Activated CD4-positive, alpha-beta T cell treated with anti-CD3 and anti-CD28 coated beads for 36 hours (primary cell): ENCODE measurements around the gene PAPSS1. TPM values are rescaled to one million over a fixed set of nuclear protein-coding genes. Genes with fewer than 3 reads are reported as not detected.
"Not testable (repeated sequence)": the region's sequence is repeated elsewhere in the genome, so short reads cannot be mapped to it uniquely, and the experiment has no call there.

Source experiments
- ATAC-seq: fragments of 200-7000 bp; cut with Tn5 transposase; one replicate; pipeline ENCODE4 v1.10.0; 2021; ENCODE audit warnings: mild to moderate bottlenecking, moderate library complexity
- CTCF ChIA-PET: fragments of 350-600 bp; sonication (Branson Sonifier 250); formaldehyde crosslinking; loops from one replicate; lab custom pipeline; 2021; ENCODE audit warnings: antibody characterized with exemption; lab: Charles Lee
- POLR2A ChIA-PET: fragments of 350-600 bp; sonication (Branson Sonifier 250); formaldehyde crosslinking; loops from one replicate; lab custom pipeline; 2021; ENCODE audit warnings: antibody characterized with exemption, inconsistent platforms; lab: Charles Lee
- DNase-seq: peaks from one replicate; pipeline ENCODE4 v3.0.0-alpha.2; 2020
- H3K27ac Mint-ChIP-seq: one replicate; pipeline ENCODE4 v1.8.0; 2021; ENCODE audit warnings: mixed read lengths
- H3K27me3 Mint-ChIP-seq: one replicate; pipeline ENCODE4 v1.8.0; 2021; ENCODE audit warnings: mixed read lengths
- H3K36me3 Mint-ChIP-seq: one replicate; pipeline ENCODE4 v1.8.0; 2021; ENCODE audit warnings: low read depth, mixed read lengths
- H3K4me1 Mint-ChIP-seq: one replicate; pipeline ENCODE4 v1.8.0; 2021; ENCODE audit warnings: mixed read lengths
- H3K4me3 Mint-ChIP-seq: one replicate; pipeline ENCODE4 v1.8.0; 2021; ENCODE audit warnings: mild to moderate bottlenecking, moderate library complexity, mixed read lengths
- H3K9me3 Mint-ChIP-seq: one replicate; pipeline ENCODE4 v1.8.0; 2021; ENCODE audit warnings: low read depth, mixed read lengths
- intact Hi-C, 2 experiments: fragments of 100-400 bp; cut with DNase I in 1 of 2; cut with micrococcal nuclease in 1 of 2; formaldehyde crosslinking; loops; one replicate each; pipeline versions ENCODE4 v1.14.2 to v1.15.1; 2022 to 2024; cut with DNase I, micrococcal nuclease
- total RNA-seq, 2 experiments: library from RNA; stranded (reverse); gene quantifications; one replicate each; pipeline ENCODE4 v1.2.3, GENCODE V29; 2021

The PAPSS1 gene
- total RNA-seq, 2 experiments from 2014 or later: 31.0 to 37.6 TPM

- CTCF ChIA-PET, POLR2A ChIA-PET, H3K9me3 Mint-ChIP-seq, H3K4me1 Mint-ChIP-seq, H3K27me3 Mint-ChIP-seq, DNase-seq, H3K27ac Mint-ChIP-seq, intact Hi-C loops, H3K4me3 Mint-ChIP-seq, ATAC-seq: not testable (repeated sequence)
- H3K36me3 Mint-ChIP-seq: peaks cover 45% of the 10 kb centered on the region
Observed at GRCh38 chr4:107651408-107651807, 68.6 kb downstream of the PAPSS1 start.

- Mint-ChIP-seq H3K9me3 (peaks cover 4% of the 10 kb centered on the region), H3K27me3 (no peaks in the 10 kb centered on the region), H3K4me1 (no peaks in the 10 kb centered on the region), H3K27ac (no peak overlapping the region), H3K36me3 (peaks cover 44% of the 10 kb centered on the region), H3K4me3 (no peak overlapping the region)
- intact Hi-C loops: no loop called here
- ChIA-PET CTCF (interaction anchor here (0.8 to 0.9 kb wide), 2 partner anchors 11 to 12 kb away, joined by 3 read pairs; no protein-coding TSS in a partner anchor), POLR2A (no interaction called here)
- ATAC-seq: no peak
- DNase-seq: no peak
Observed at GRCh38 chr4:107650251-107650650, 69.8 kb downstream of the PAPSS1 start.

- ChIA-PET POLR2A (no interaction called here), CTCF (no interaction called here)
- Mint-ChIP-seq H3K4me3 (no peak overlapping the region), H3K27ac (no peak overlapping the region), H3K27me3 (no peaks in the 10 kb centered on the region), H3K36me3 (peaks cover 41% of the 10 kb centered on the region), H3K9me3 (peaks cover 4% of the 10 kb centered on the region), H3K4me1 (no peaks in the 10 kb centered on the region)
- no peak for DNase-seq
- intact Hi-C loops: no loop called here
- no peak for ATAC-seq
Observed at GRCh38 chr4:107648178-107648991, 71.6 kb downstream of the PAPSS1 start.

GRCh38 chr4:107647591-107647990 is 72.4 kb downstream of the PAPSS1 start:
- POLR2A ChIA-PET: no interaction called here
- CTCF ChIA-PET: no interaction called here
- no peak for DNase-seq
- no peak overlapping the region for H3K27ac Mint-ChIP-seq
- no peaks in the 10 kb centered on the region for H3K27me3 Mint-ChIP-seq
- intact Hi-C loops: no loop called here
- H3K4me3 Mint-ChIP-seq: no peak overlapping the region
- ATAC-seq: no peak
- no peaks in the 10 kb centered on the region for H3K4me1 Mint-ChIP-seq
- H3K9me3 Mint-ChIP-seq: peaks cover 4% of the 10 kb centered on the region
- peaks cover 38% of the 10 kb centered on the region for H3K36me3 Mint-ChIP-seq

GRCh38 chr4:107645604-107646003 is 74.4 kb downstream of the PAPSS1 start:
- CTCF ChIA-PET: no interaction called here
- Mint-ChIP-seq H3K27ac (no peak overlapping the region), H3K36me3 (peaks cover 20% of the 10 kb centered on the region), H3K4me3 (no peak overlapping the region), H3K9me3 (no peaks in the 10 kb centered on the region), H3K4me1 (no peaks in the 10 kb centered on the region), H3K27me3 (no peaks in the 10 kb centered on the region)
- POLR2A ChIA-PET: no interaction called here
- DNase-seq (no peak), ATAC-seq (no peak)
- intact Hi-C loops: no loop called here

GRCh38 chr4:107643021-107643420 is 77.0 kb downstream of the PAPSS1 start:
- H3K27me3 Mint-ChIP-seq: no peaks in the 10 kb centered on the region
- DNase-seq (no peak), ATAC-seq (no peak)
- H3K9me3 Mint-ChIP-seq: no peaks in the 10 kb centered on the region
- no peak overlapping the region for H3K4me3 Mint-ChIP-seq
- H3K36me3 Mint-ChIP-seq: peaks cover 12% of the 10 kb centered on the region
- H3K4me1 Mint-ChIP-seq: no peaks in the 10 kb centered on the region
- intact Hi-C loops: no loop called here
- POLR2A ChIA-PET: no interaction called here
- H3K27ac Mint-ChIP-seq: no peak overlapping the region
- CTCF ChIA-PET: no interaction called here

GRCh38 chr4:107640878-107641277 is 79.2 kb downstream of the PAPSS1 start:
- Mint-ChIP-seq H3K4me1 (no peaks in the 10 kb centered on the region), H3K9me3 (no peaks in the 10 kb centered on the region), H3K27me3 (no peaks in the 10 kb centered on the region), H3K27ac (no peak overlapping the region), H3K36me3 (peaks cover 12% of the 10 kb centered on the region), H3K4me3 (no peak overlapping the region)
- ChIA-PET POLR2A (no interaction called here), CTCF (interaction anchor here (0.7 to 1.7 kb wide), 2 partner anchors 118 to 229 kb away, joined by 3 to 6 read pairs; no protein-coding TSS in a partner anchor)
- intact Hi-C loops: no loop called here
- DNase-seq: no peak
- ATAC-seq: no peak

- ChIA-PET POLR2A (no interaction called here), CTCF (no interaction called here)
- H3K4me1 Mint-ChIP-seq: no peaks in the 10 kb centered on the region
- no peaks in the 10 kb centered on the region for H3K9me3 Mint-ChIP-seq
- no peak overlapping the region for H3K4me3 Mint-ChIP-seq
- peaks cover 12% of the 10 kb centered on the region for H3K36me3 Mint-ChIP-seq
- DNase-seq: no peak
- no peak for ATAC-seq
- intact Hi-C loops: no loop called here
- H3K27ac Mint-ChIP-seq: no peak overlapping the region
- no peaks in the 10 kb centered on the region for H3K27me3 Mint-ChIP-seq
Observed at GRCh38 chr4:107640197-107640596, 79.8 kb downstream of the PAPSS1 start.

GRCh38 chr4:107635735-107636134 is 84.3 kb downstream of the PAPSS1 start:
- H3K4me1 Mint-ChIP-seq: no peaks in the 10 kb centered on the region
- no peaks in the 10 kb centered on the region for H3K27me3 Mint-ChIP-seq
- no peak overlapping the region for H3K4me3 Mint-ChIP-seq
- H3K9me3 Mint-ChIP-seq: no peaks in the 10 kb centered on the region
- H3K36me3 Mint-ChIP-seq: peaks cover 7% of the 10 kb centered on the region
- POLR2A ChIA-PET: no interaction called here
- no peak for DNase-seq
- ATAC-seq: no peak
- CTCF ChIA-PET: no interaction called here
- no peak overlapping the region for H3K27ac Mint-ChIP-seq
- intact Hi-C loops: no loop called here

- DNase-seq (no peak), ATAC-seq (no peak)
- Mint-ChIP-seq H3K9me3 (no peaks in the 10 kb centered on the region), H3K4me3 (no peak overlapping the region), H3K36me3 (peaks cover 19% of the 10 kb centered on the region), H3K4me1 (no peaks in the 10 kb centered on the region), H3K27me3 (no peaks in the 10 kb centered on the region), H3K27ac (no peak overlapping the region)
- CTCF ChIA-PET: interaction anchor here (0.6 kb wide), 1 partner anchor 132 kb away, joined by 3 read pairs; no protein-coding TSS in a partner anchor
- intact Hi-C loops: no loop called here
- POLR2A ChIA-PET: interaction anchor here (0.6 kb wide), 1 partner anchor 15 kb away, joined by 3 read pairs; no protein-coding TSS in a partner anchor
Observed at GRCh38 chr4:107631560-107631959, 88.5 kb downstream of the PAPSS1 start.

- ATAC-seq: no peak
- H3K9me3 Mint-ChIP-seq: no peaks in the 10 kb centered on the region
- H3K4me3 Mint-ChIP-seq: no peak overlapping the region
- ChIA-PET CTCF (interaction anchor here (0.8 kb wide), 1 partner anchor 103 kb away, joined by 3 read pairs; no protein-coding TSS in a partner anchor), POLR2A (no interaction called here)
- no peak overlapping the region for H3K27ac Mint-ChIP-seq
- H3K4me1 Mint-ChIP-seq: no peaks in the 10 kb centered on the region
- no peak for DNase-seq
- peaks cover 20% of the 10 kb centered on the region for H3K36me3 Mint-ChIP-seq
- no peaks in the 10 kb centered on the region for H3K27me3 Mint-ChIP-seq
- intact Hi-C loops: no loop called here
Observed at GRCh38 chr4:107630185-107630705, 89.8 kb downstream of the PAPSS1 start.

- intact Hi-C loops: no loop called here
- no peak for ATAC-seq
- no peak overlapping the region for H3K27ac Mint-ChIP-seq
- no peaks in the 10 kb centered on the region for H3K27me3 Mint-ChIP-seq
- DNase-seq: no peak
- H3K9me3 Mint-ChIP-seq: peaks cover 3% of the 10 kb centered on the region
- peaks cover 26% of the 10 kb centered on the region for H3K36me3 Mint-ChIP-seq
- CTCF ChIA-PET: no interaction called here
- H3K4me1 Mint-ChIP-seq: no peaks in the 10 kb centered on the region
- no peak overlapping the region for H3K4me3 Mint-ChIP-seq
- POLR2A ChIA-PET: no interaction called here
Observed at GRCh38 chr4:107629318-107629717, 90.7 kb downstream of the PAPSS1 start.
